BLaER1 (cell line): ENCODE results near the gene ATP6V1F.
A peak's percentile ranks its signal among the peaks of the same experiment; 100 is the strongest.

Source experiments
- H3K27ac ChIP-seq: shearing (Covaris generic); formaldehyde crosslinking; 2 replicates; pipeline ENCODE4 v1.8.1; 2022
- H3K27me3 ChIP-seq: shearing (Covaris generic); formaldehyde crosslinking; 2 replicates; pipeline ENCODE4 v1.8.1; 2022
- H3K36me3 ChIP-seq: shearing (Covaris generic); formaldehyde crosslinking; 2 replicates; pipeline ENCODE4 v1.8.1; 2022
- H3K4me1 ChIP-seq: shearing (Covaris generic); formaldehyde crosslinking; 2 replicates; pipeline ENCODE4 v1.8.1; 2022
- H3K4me2 ChIP-seq: shearing (Covaris generic); formaldehyde crosslinking; 2 replicates; pipeline ENCODE4 v1.8.1; 2022
- H3K4me3 ChIP-seq: shearing (Covaris generic); formaldehyde crosslinking; 2 replicates; pipeline ENCODE4 v1.8.1; 2022
- H3K9ac ChIP-seq: shearing (Covaris generic); formaldehyde crosslinking; 2 replicates; pipeline ENCODE4 v1.8.1; 2022
- H3K9me3 ChIP-seq: shearing (Covaris generic); formaldehyde crosslinking; 2 replicates; pipeline ENCODE4 v1.8.1; 2022
- H4K20me1 ChIP-seq: shearing (Covaris generic); formaldehyde crosslinking; 2 replicates; pipeline ENCODE4 v1.8.1; 2022
- Cebpa-rat ChIP-seq: shearing (Covaris generic); IDR thresholded peaks from 2 replicates; pipeline ENCODE4 v1.8.1; 2022

ATP6V1F gene

DNA sequence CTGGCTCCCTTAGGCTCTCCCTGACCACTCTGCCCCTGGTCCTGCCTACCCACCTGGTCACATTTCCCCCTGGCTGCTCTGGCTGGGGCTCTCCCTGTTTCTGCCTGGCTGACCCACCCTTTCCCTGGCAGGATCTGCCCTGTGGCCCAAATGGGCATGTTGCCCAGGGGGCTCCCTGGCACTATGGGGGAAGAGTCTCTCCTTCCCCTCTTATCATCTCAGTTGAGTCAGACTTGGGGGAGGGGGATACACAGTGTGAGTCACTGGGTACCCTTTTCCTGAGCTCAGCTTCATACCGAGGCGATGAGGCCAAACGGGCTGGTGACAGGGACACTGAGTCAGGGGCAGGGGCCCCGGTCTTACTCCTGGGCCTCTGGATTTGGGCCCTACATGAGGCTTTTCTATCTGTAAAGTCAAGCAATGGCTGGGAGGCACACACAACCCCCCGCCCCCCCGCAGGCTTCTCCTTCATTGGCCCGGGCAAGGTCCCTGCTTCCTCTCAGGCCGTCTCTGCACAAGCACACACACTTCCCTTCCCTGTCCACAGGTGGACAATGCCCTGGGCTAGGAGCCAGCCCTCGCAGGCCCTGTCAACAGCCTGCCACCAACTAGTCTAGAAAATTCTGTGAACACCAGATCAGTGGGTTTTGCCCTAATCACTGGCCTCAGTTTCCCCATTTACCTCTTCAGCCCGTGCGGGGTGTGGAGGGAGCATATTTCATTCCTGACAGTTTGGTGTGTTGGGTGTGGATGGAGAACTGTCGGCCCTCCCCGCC, 33.1 kb upstream of the ATP6V1F start:
- H3K36me3 ChIP-seq = no peaks in the 10 kb centered on the region
- no peak overlapping the region for H3K27ac ChIP-seq
- H4K20me1 ChIP-seq = no peaks in the 10 kb centered on the region
- no peak overlapping the region for H3K9ac ChIP-seq
- no peaks in the 10 kb centered on the region for H3K9me3 ChIP-seq
- TF ChIP-seq Cebpa-rat = no peak
- H3K4me1 ChIP-seq = peaks cover 40% of the 10 kb centered on the region
- H3K4me2 ChIP-seq = peak overlapping the region; percentile 95
- H3K4me3 ChIP-seq = peak overlapping the region; percentile 61
- H3K27me3 ChIP-seq = peaks cover 38% of the 10 kb centered on the region

DNA sequence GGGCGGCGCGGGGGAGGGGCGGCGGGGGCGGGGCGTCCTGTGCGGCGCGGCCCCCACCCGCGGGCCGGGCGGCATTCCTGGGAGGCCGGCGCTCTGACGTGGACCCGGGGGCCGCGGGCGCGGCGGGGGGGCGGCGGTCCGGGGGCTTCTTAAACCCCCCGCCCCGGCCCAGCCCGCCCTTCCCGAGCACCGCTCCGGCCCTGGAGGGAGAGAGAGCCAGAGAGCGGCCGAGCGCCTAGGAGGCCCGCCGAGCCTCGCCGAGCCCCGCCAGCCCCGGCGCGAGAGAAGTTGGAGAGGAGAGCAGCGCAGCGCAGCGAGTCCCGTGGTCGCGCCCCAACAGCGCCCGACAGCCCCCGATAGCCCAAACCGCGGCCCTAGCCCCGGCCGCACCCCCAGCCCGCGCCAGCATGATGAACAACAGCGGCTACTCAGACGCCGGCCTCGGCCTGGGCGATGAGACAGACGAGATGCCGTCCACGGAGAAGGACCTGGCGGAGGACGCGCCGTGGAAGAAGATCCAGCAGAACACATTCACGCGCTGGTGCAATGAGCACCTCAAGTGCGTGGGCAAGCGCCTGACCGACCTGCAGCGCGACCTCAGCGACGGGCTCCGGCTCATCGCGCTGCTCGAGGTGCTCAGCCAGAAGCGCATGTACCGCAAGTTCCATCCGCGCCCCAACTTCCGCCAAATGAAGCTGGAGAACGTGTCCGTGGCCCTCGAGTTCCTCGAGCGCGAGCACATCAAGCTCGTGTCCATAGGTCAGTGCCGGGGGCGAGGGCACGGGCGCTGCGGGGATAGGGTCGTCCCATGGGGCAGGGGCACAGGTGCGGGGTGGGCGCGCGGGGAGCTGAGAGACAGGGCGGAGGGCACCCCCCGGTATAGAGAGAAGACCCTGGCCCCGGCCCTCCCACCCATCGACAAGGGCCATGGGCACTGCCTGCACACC, 32.2 kb upstream of the ATP6V1F start, which contains the start of gene FLNC:
Gene FLNC, plus strand, starts transcription at position 176 of the 947 bp plus-strand sequence. Its CDS starts 232 bp downstream, at position 408.
- H3K27me3 ChIP-seq = peaks cover 38% of the 10 kb centered on the region
- peak within 1 kb of the TSS; percentile 42 for H3K27ac ChIP-seq
- no peak for TF ChIP-seq Cebpa-rat
- H4K20me1 ChIP-seq = no peaks in the 10 kb centered on the region
- H3K4me1 ChIP-seq = peaks cover 40% of the 10 kb centered on the region
- H3K9ac ChIP-seq = peak within 1 kb of the TSS; percentile 66; the same call in 1 of the 2 replicates
- peak within 1 kb of the TSS; percentile 95 for H3K4me2 ChIP-seq
- no peaks in the 10 kb centered on the region for H3K9me3 ChIP-seq
- H3K4me3 ChIP-seq = peak within 1 kb of the TSS; percentile 61
- no peaks in the 10 kb centered on the region for H3K36me3 ChIP-seq

DNA sequence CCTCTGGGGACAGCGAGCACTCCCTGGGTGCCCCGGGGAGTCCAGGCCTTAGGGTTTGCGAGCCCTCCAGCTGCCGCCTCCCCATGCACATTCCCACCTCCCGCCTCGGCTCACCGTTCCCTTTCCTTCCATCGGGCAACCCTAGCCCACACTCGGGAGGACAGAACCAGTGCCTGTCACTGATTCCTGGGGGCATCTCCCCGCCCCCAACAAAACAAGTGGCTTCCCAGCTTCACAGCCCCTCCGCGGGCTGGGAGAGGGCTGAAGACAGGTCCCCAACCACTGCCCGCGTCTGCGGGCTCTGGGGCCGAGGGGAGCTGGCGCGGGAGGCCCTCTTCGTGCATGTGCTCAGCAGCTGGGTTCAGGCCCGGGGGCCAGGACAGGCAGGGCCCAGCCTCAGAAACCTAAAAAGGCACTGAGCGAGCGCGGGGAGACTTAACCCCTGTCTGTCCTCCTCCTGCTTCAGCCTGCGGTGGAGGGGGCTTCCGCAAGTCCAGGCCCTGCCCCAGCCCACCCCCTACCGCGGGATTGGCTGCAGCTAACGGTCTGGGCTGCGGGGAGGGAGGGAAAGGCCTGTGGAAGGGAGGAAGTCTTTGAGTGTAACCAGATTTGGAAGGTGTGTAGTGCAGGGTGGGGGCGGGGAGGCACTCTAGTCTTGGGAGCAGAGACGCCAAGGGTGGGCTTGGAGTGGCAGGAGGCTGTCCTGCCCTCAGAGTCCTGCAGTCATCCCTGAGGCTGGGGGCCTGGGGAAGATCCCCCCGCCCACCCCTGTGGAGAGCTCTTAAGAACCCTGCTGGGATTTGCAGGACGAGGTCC, 31.3 kb upstream of the ATP6V1F start:
- H3K4me2 ChIP-seq = peak overlapping the region; percentile 95
- no peak for TF ChIP-seq Cebpa-rat
- H3K27ac ChIP-seq = peak overlapping the region; percentile 42
- no peaks in the 10 kb centered on the region for H3K36me3 ChIP-seq
- H3K27me3 ChIP-seq = peaks cover 38% of the 10 kb centered on the region
- H3K4me3 ChIP-seq = peak overlapping the region; percentile 61
- H3K4me1 ChIP-seq = peaks cover 40% of the 10 kb centered on the region
- no peaks in the 10 kb centered on the region for H4K20me1 ChIP-seq
- no peaks in the 10 kb centered on the region for H3K9me3 ChIP-seq
- peak overlapping the region; percentile 66; the same call in 1 of the 2 replicates for H3K9ac ChIP-seq

DNA sequence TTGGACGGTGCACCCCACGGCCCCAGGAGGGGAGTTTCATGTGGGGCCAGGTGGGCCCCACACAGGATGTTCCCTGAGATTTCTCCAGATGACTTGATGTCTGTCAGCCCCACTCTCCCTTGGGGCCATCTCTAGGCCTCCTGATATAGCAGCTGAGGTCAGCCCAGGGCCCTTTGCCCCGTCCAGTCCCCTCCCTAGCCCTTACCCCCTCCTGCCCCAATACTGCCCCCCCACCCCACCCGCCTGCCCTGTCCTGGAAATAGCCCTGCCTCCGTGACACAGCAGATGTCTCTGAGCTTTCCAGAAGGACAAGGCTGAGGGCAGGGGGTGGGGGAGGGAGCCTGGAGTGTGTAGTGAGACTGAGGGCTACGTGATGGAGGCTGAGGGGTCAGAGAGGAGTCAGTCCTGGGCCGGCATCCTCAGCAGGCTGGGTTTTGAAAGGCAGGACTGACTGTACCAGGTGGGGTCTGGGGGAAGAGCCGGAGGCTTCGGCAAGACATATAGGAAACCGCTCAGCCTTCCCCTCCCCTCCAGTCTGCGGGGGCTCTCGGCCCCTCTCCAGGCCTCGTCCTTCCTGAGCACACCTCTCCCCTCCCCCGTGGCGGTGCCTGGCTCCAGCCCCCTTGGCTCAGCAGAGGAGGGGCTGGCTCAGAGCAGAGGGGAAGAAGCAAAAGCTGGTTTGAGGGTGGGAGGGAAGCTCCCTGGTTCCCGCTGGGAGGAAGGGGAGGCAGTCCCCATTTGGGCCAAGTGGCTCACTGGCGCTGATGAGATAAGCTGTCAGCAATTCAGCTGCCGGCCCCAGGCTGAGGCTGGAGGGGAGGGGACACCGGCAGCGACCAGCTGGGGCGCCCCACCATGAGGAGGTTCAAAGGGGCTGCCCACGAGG, 30.4 kb upstream of the ATP6V1F start:
- Histone ChIP-seq H3K4me2 (peak overlapping the region; percentile 95), H3K27ac (peak overlapping the region; percentile 55), H3K27me3 (peaks cover 38% of the 10 kb centered on the region), H3K36me3 (no peaks in the 10 kb centered on the region), H4K20me1 (no peaks in the 10 kb centered on the region), H3K4me1 (peaks cover 40% of the 10 kb centered on the region), H3K4me3 (peak overlapping the region; percentile 61), H3K9ac (peak overlapping the region; percentile 66; the same call in 1 of the 2 replicates), H3K9me3 (no peaks in the 10 kb centered on the region)
- no peak for TF ChIP-seq Cebpa-rat

DNA sequence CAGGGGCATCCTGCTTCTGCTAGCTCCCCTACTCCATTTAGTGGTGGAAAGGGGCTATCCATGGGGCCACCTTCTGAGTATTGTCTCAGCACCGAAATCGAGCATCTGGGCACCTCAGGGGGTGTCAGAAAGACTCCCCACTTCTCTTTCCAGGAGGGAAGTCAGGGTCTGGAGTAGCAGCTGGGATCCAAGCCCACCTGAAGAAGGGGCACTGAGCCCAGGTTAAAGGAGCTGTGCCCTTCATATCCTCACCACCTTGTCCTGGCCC, 29.8 kb upstream of the ATP6V1F start:
- TF ChIP-seq Cebpa-rat = no peak
- H3K4me3 ChIP-seq = peak overlapping the region; percentile 46
- peak overlapping the region; percentile 55 for H3K27ac ChIP-seq
- H3K9me3 ChIP-seq = no peaks in the 10 kb centered on the region
- H3K27me3 ChIP-seq = peaks cover 38% of the 10 kb centered on the region
- H3K36me3 ChIP-seq = no peaks in the 10 kb centered on the region
- H3K4me1 ChIP-seq = peaks cover 40% of the 10 kb centered on the region
- H4K20me1 ChIP-seq = no peaks in the 10 kb centered on the region
- peak overlapping the region; percentile 43; the same call in 1 of the 2 replicates for H3K9ac ChIP-seq
- peak overlapping the region; percentile 95 for H3K4me2 ChIP-seq

DNA sequence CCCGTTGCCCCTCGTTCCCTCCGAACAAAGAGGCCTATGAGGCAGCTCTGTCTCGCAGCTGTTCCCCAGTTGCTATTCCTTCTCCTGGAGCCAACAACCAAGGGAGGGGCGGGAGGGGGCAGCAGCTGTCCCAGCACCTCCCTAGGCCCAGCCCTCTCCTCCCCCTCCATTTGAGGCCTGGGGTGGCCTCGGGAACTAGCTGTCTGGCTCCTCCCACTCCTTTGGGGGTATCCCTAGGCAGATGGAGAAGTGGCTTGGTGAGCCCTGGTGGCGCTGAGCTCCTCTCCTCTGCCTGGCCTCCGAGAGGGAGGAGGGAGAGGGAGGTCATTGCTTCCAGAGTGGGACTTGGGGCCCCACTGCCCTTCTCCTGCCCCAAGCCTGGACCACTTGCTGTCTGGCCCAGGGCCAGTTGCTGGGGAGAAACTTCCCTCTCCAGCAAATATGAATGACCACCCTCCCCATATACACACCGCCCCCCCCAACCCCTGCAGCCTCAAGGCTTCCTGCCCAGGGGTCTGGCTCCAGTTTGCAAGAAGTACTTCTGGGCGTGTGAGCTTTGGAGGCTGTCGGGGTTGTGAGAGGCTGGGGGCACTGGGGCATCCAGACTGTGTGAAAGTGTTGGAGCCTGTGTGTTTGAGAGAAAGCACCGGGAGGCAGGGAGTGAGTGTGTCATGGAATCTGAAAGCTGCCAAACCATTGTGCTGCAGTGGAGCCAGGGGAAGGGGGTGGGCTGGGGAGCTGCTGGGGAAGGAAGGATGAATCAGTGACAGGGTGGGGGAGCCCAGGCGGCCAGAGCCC, 29.3 kb upstream of the ATP6V1F start:
- H3K9me3 ChIP-seq = no peaks in the 10 kb centered on the region
- no peak overlapping the region for H3K4me3 ChIP-seq
- no peaks in the 10 kb centered on the region for H4K20me1 ChIP-seq
- peak overlapping the region; percentile 55 for H3K27ac ChIP-seq
- H3K4me1 ChIP-seq = peaks cover 40% of the 10 kb centered on the region
- peak overlapping the region; percentile 95 for H3K4me2 ChIP-seq
- TF ChIP-seq Cebpa-rat = no peak
- peaks cover 33% of the 10 kb centered on the region for H3K27me3 ChIP-seq
- no peak overlapping the region for H3K9ac ChIP-seq
- no peaks in the 10 kb centered on the region for H3K36me3 ChIP-seq

DNA sequence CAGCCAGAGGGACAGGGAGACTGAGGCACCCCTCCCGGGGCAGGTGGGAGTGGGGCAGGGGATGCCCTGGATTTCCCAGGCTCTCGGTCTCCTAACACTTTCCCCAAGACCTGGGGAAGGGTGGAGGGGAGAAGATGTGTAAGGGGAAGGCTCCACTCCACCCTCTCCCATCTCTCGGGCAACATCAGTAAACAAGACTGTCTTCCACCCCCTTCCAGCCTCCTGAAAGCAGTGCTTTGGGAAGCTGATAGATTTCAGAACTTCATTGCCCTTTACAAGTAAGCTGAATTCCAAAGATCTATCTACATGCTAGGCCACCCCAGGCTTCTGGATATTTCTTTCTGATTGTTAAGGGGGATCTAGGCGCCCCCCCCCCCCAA, 28.7 kb upstream of the ATP6V1F start:
- TF ChIP-seq Cebpa-rat = no peak
- H3K9ac ChIP-seq = no peak overlapping the region
- H3K36me3 ChIP-seq = no peaks in the 10 kb centered on the region
- H3K4me3 ChIP-seq = no peak overlapping the region
- H3K4me2 ChIP-seq = no peak overlapping the region
- no peaks in the 10 kb centered on the region for H4K20me1 ChIP-seq
- H3K4me1 ChIP-seq = peaks cover 40% of the 10 kb centered on the region
- no peak overlapping the region for H3K27ac ChIP-seq
- H3K27me3 ChIP-seq = peaks cover 27% of the 10 kb centered on the region
- no peaks in the 10 kb centered on the region for H3K9me3 ChIP-seq

DNA sequence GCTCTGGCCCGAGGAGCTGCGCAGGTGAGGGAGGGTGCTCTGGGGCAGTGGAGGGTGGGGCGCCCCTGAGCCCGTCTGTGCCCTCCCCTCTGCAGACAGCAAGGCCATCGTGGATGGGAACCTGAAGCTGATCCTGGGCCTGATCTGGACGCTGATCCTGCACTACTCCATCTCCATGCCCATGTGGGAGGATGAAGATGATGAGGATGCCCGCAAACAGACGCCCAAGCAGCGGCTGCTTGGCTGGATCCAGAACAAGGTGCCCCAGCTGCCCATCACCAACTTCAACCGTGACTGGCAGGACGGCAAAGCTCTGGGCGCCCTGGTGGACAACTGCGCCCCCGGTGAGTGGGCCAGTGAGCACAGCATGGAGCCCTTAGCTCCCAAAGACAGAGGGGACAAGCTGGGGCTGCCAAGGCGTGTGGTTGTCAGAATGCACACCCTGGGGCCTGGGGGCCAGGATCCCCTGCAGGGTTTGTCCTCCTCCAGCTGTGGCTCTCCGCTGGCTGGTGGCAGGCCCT, 27.4 kb upstream of the ATP6V1F start:
- Histone ChIP-seq H3K27me3 (peaks cover 13% of the 10 kb centered on the region), H3K9me3 (no peaks in the 10 kb centered on the region), H3K4me1 (peaks cover 35% of the 10 kb centered on the region), H3K4me2 (no peak overlapping the region), H3K27ac (no peak overlapping the region), H3K4me3 (no peak overlapping the region), H3K9ac (no peak overlapping the region), H3K36me3 (no peaks in the 10 kb centered on the region), H4K20me1 (no peaks in the 10 kb centered on the region)
- no peak for TF ChIP-seq Cebpa-rat
